Mesothelial cell of epicardium (in vitro differentiated cells): ENCODE measurements around the gene SEMA3A. TPM values are rescaled to one million over a fixed set of nuclear protein-coding genes. Genes with fewer than 3 reads are reported as not detected.

Experiments
- DNase-seq, 2 experiments: peaks; one replicate each; pipeline ENCODE4 v3.0.0; 2021; ENCODE audit warnings: low spot score in 2 of 2; ENCODE audit not compliant: unreplicated experiment in 2 of 2
- H3K27ac Mint-ChIP-seq: 2 replicates; pipeline ENCODE4 v1.8.0; 2021; ENCODE audit warnings: mixed read lengths
- H3K27me3 Mint-ChIP-seq: 2 replicates; pipeline ENCODE4 v1.8.0; 2021; ENCODE audit warnings: low read depth, mixed read lengths
- H3K36me3 Mint-ChIP-seq: 2 replicates; pipeline ENCODE4 v1.8.0; 2021; ENCODE audit warnings: mixed read lengths
- H3K4me1 Mint-ChIP-seq: 2 replicates; pipeline ENCODE4 v1.8.0; 2021; ENCODE audit warnings: mixed read lengths
- H3K4me3 Mint-ChIP-seq: 2 replicates; pipeline ENCODE4 v1.8.0; 2021; ENCODE audit warnings: mild to moderate bottlenecking, moderate library complexity, mixed read lengths
- H3K9me3 Mint-ChIP-seq: 2 replicates; pipeline ENCODE4 v1.8.0; 2021; ENCODE audit warnings: mixed read lengths
- CTCF ChIP-seq: fragments of 200-600 bp; sonication (generic); IDR thresholded peaks from one replicate; pipeline ENCODE4 v1.5.0; 2021; ENCODE audit warnings: antibody characterized with exemption; ENCODE audit not compliant: unreplicated experiment
- total RNA-seq: library from RNA; stranded (reverse); gene quantifications from 3 replicates; pipeline ENCODE4 v1.2.1, GENCODE V29; 2021

SEMA3A gene
- total RNA-seq, 1 donor from 2014 or later = 44.4 TPM

GRCh38 chr7:84188786-84189405, 5.7 kb downstream of the SEMA3A start:
- no peak for DNase-seq
- Mint-ChIP-seq H3K27ac (no peak overlapping the region), H3K9me3 (no peaks in the 10 kb centered on the region), H3K36me3 (peaks cover 1% of the 10 kb centered on the region), H3K27me3 (no peaks in the 10 kb centered on the region), H3K4me3 (no peak overlapping the region), H3K4me1 (peaks cover 44% of the 10 kb centered on the region)
- TF ChIP-seq CTCF = no peak

GRCh38 chr7:84187813-84188510, 6.6 kb downstream of the SEMA3A start:
- no peak for TF ChIP-seq CTCF
- peaks cover 1% of the 10 kb centered on the region for H3K36me3 Mint-ChIP-seq
- no peaks in the 10 kb centered on the region for H3K27me3 Mint-ChIP-seq
- no peak for DNase-seq
- H3K4me1 Mint-ChIP-seq = peaks cover 40% of the 10 kb centered on the region
- no peak overlapping the region for H3K4me3 Mint-ChIP-seq
- H3K9me3 Mint-ChIP-seq = no peaks in the 10 kb centered on the region
- H3K27ac Mint-ChIP-seq = peak overlapping the region; percentile 36

GRCh38 chr7:84187087-84187805, 7.3 kb downstream of the SEMA3A start:
- Mint-ChIP-seq H3K4me1 (peaks cover 41% of the 10 kb centered on the region), H3K27ac (peak overlapping the region; percentile 15), H3K9me3 (no peaks in the 10 kb centered on the region), H3K4me3 (no peak overlapping the region), H3K27me3 (no peaks in the 10 kb centered on the region), H3K36me3 (peaks cover 1% of the 10 kb centered on the region)
- no peak for TF ChIP-seq CTCF
- DNase-seq = no peak

- no peak overlapping the region for H3K27ac Mint-ChIP-seq
- TF ChIP-seq CTCF = no peak
- H3K9me3 Mint-ChIP-seq = no peaks in the 10 kb centered on the region
- H3K36me3 Mint-ChIP-seq = peaks cover 3% of the 10 kb centered on the region
- H3K4me1 Mint-ChIP-seq = peaks cover 29% of the 10 kb centered on the region
- no peak for DNase-seq
- H3K4me3 Mint-ChIP-seq = no peak overlapping the region
- no peaks in the 10 kb centered on the region for H3K27me3 Mint-ChIP-seq
Measured at GRCh38 chr7:84183741-84184140, 10.8 kb downstream of the SEMA3A start.

GRCh38 chr7:84182301-84182700, 12.3 kb downstream of the SEMA3A start:
- no peak for TF ChIP-seq CTCF
- no peaks in the 10 kb centered on the region for H3K9me3 Mint-ChIP-seq
- peaks cover 18% of the 10 kb centered on the region for H3K4me1 Mint-ChIP-seq
- no peak overlapping the region for H3K4me3 Mint-ChIP-seq
- peak overlapping the region; percentile 41 for H3K27ac Mint-ChIP-seq
- peaks cover 3% of the 10 kb centered on the region for H3K36me3 Mint-ChIP-seq
- DNase-seq = no peak
- no peaks in the 10 kb centered on the region for H3K27me3 Mint-ChIP-seq
